ENCODE results near the gene C18orf54.

The C18orf54 gene

GRCh38 chr18:54387631-54388030 is 29.9 kb downstream of the C18orf54 start:
- no peak for DNase-seq

- no peak for DNase-seq
Measured at GRCh38 chr18:54388203-54389142, 30.8 kb downstream of the C18orf54 start.

- no peak for DNase-seq
Measured at GRCh38 chr18:54389143-54389505, 31.4 kb downstream of the C18orf54 start.

GRCh38 chr18:54390838-54391237 is 33.1 kb downstream of the C18orf54 start:
- DNase-seq, result no peak

- no peak for DNase-seq
Measured at GRCh38 chr18:54392543-54393023, 34.9 kb downstream of the C18orf54 start.

- DNase-seq, result no peak
Measured at GRCh38 chr18:54393648-54394294, 36.1 kb downstream of the C18orf54 start.

GRCh38 chr18:54396760-54397159 is 39.1 kb downstream of the C18orf54 start:
- DNase-seq, result no peak

- DNase-seq, result no peak
Measured at GRCh38 chr18:54405290-54405689, 47.6 kb downstream of the C18orf54 start.

GRCh38 chr18:54411781-54412180 is 54.1 kb downstream of the C18orf54 start:
- no peak for DNase-seq

GRCh38 chr18:54415086-54415485 is 57.4 kb downstream of the C18orf54 start:
- no peak for DNase-seq

- no peak for DNase-seq
Measured at GRCh38 chr18:54416436-54416835, 58.7 kb downstream of the C18orf54 start.

- DNase-seq, result no peak
Measured at GRCh38 chr18:54423831-54424230, 66.1 kb downstream of the C18orf54 start.

- DNase-seq, result no peak
Measured at GRCh38 chr18:54426085-54426665, 68.5 kb downstream of the C18orf54 start.
